Trophoblast cell (in vitro differentiated cells and primary cell): ENCODE results near the gene PSMD14.
"Not testable (repeated sequence)": the region's sequence is repeated elsewhere in the genome, so short reads cannot be mapped to it uniquely, and the experiment has no call there.

Experiments
- DNase-seq, 2 donors: peaks; one replicate each; pipeline ENCODE4 v3.0.0-alpha.2; 2016
- H2AFZ ChIP-seq: 2 replicates; pipeline ENCODE4 v1.6.1; 2013; ENCODE audit warnings: low read length, moderate library complexity, mild to moderate bottlenecking; ENCODE audit not compliant: insufficient read depth, poor library complexity
- H2AK5ac ChIP-seq: 2 replicates; pipeline ENCODE4 v1.6.1; 2013; ENCODE audit warnings: mild to moderate bottlenecking, low read length
- H2BK120ac ChIP-seq: 2 replicates; pipeline ENCODE4 v1.6.1; 2013; ENCODE audit warnings: low read length, mild to moderate bottlenecking, moderate library complexity; ENCODE audit not compliant: insufficient read depth, poor library complexity
- H2BK12ac ChIP-seq: 2 replicates; pipeline ENCODE4 v1.6.1; 2013; ENCODE audit warnings: mild to moderate bottlenecking, low read length, moderate library complexity
- H2BK5ac ChIP-seq: 2 replicates; pipeline ENCODE4 v1.6.1; 2013; ENCODE audit warnings: low read length, low read depth, moderate library complexity, mild to moderate bottlenecking; ENCODE audit not compliant: poor library complexity
- H3K14ac ChIP-seq: 2 replicates; pipeline ENCODE4 v1.6.1; 2013; ENCODE audit warnings: mild to moderate bottlenecking, low read length
- H3K18ac ChIP-seq: 2 replicates; pipeline ENCODE4 v1.6.1; 2013; ENCODE audit warnings: mild to moderate bottlenecking, low read length
- H3K23ac ChIP-seq: 2 replicates; pipeline ENCODE4 v1.6.1; 2013; ENCODE audit warnings: low read length
- H3K27ac ChIP-seq: 2 replicates; pipeline ENCODE4 v1.5.1; 2013; ENCODE audit warnings: low read depth, mild to moderate bottlenecking, inconsistent platforms, low read length, moderate library complexity
- H3K27me3 ChIP-seq: 2 replicates; pipeline ENCODE4 v1.6.1; 2013; ENCODE audit warnings: inconsistent platforms, mild to moderate bottlenecking, low read length, moderate library complexity; ENCODE audit not compliant: insufficient read depth
- H3K36me3 ChIP-seq, 2 experiments: 1 replicate in 1 of 2; 2 replicates in 1 of 2; pipeline ENCODE4 v1.6.1; 2013; ENCODE audit warnings: low read length in 2 of 2, mild to moderate bottlenecking in 2 of 2, moderate library complexity in 1 of 2; ENCODE audit not compliant: insufficient read depth in 2 of 2, control insufficient read depth in 1 of 2
- H3K4ac ChIP-seq: 2 replicates; pipeline ENCODE4 v1.6.1; 2013; ENCODE audit warnings: low read depth, mild to moderate bottlenecking, low read length, moderate library complexity
- H3K4me1 ChIP-seq, 2 experiments: 1 replicate in 1 of 2; 2 replicates in 1 of 2; pipeline ENCODE4 v1.6.1; 2013; ENCODE audit warnings: low read length in 2 of 2, mild to moderate bottlenecking in 2 of 2, moderate library complexity in 1 of 2; ENCODE audit not compliant: insufficient read depth in 2 of 2, control insufficient read depth in 1 of 2
- H3K4me2 ChIP-seq: 2 replicates; pipeline ENCODE4 v1.6.1; 2013; ENCODE audit warnings: inconsistent platforms, mild to moderate bottlenecking, low read length, moderate library complexity
- H3K4me3 ChIP-seq: 2 replicates; pipeline ENCODE4 v1.5.1; 2013; ENCODE audit warnings: mild to moderate bottlenecking, low read depth, low read length, inconsistent platforms
- H3K79me1 ChIP-seq: one replicate; pipeline ENCODE4 v1.6.1; 2013; ENCODE audit warnings: low read length
- H3K79me2 ChIP-seq: 2 replicates; pipeline ENCODE4 v1.6.1; 2013; ENCODE audit warnings: low read length, mild to moderate bottlenecking; ENCODE audit not compliant: control insufficient read depth, insufficient read depth, poor library complexity
- H3K9ac ChIP-seq: 2 replicates; pipeline ENCODE4 v1.6.1; 2013; ENCODE audit warnings: mild to moderate bottlenecking, low read length
- H3K9me3 ChIP-seq: 2 replicates; pipeline ENCODE4 v1.6.1; 2013; ENCODE audit warnings: low read depth, mild to moderate bottlenecking, control low read depth, inconsistent platforms, low read length; ENCODE audit not compliant: insufficient read depth
- H4K12ac ChIP-seq: 2 replicates; pipeline ENCODE4 v1.6.1; 2013; ENCODE audit warnings: low read depth, mild to moderate bottlenecking, low read length, moderate library complexity
- H4K8ac ChIP-seq: 2 replicates; pipeline ENCODE4 v1.6.1; 2013; ENCODE audit warnings: low read depth, mild to moderate bottlenecking, low read length, moderate library complexity
- H4K91ac ChIP-seq: one replicate; pipeline ENCODE4 v1.6.1; 2013; ENCODE audit warnings: low read depth, mild to moderate bottlenecking, low read length, moderate library complexity
- WGBS: extraction: QIAGEN DNeasy Blood & Tissue Kit; methylation state at CpG from one replicate; pipeline ENCODE4 v1.1.7; 2013; ENCODE audit warnings: missing lambda C conversion rate; ENCODE audit not compliant: insufficient read length, insufficient coverage; ENCODE audit errors: extremely low coverage; 5-methylcytosine and 5-hydroxymethylcytosine counted together

Gene PSMD14

GRCh38 chr2:161335626-161336025, 27.4 kb downstream of the PSMD14 start:
- Histone ChIP-seq H3K79me1 (no peaks in the 10 kb centered on the region), H3K18ac (no peak overlapping the region), H3K27ac (no peak overlapping the region), H3K4me3 (no peak overlapping the region), H3K23ac (no peak overlapping the region), H3K36me3 (peaks cover 0 to 5% of the 10 kb centered on the region in 2 experiments), H4K91ac (no peak overlapping the region), H4K12ac (no peak overlapping the region), H3K9me3 (no peaks in the 10 kb centered on the region), H3K79me2 (no peaks in the 10 kb centered on the region), H3K27me3 (no peaks in the 10 kb centered on the region), H2BK12ac (no peak overlapping the region), H2BK5ac (no peak overlapping the region), H2BK120ac (no peak overlapping the region), H2AK5ac (no peak overlapping the region), H3K4me1 (no peaks in the 10 kb centered on the region), H3K9ac (no peak overlapping the region), H4K8ac (no peak overlapping the region), H2AFZ (no peak overlapping the region), H3K4me2 (no peak overlapping the region), H3K14ac (no peak overlapping the region), H3K4ac (no peak overlapping the region)
- DNase-seq, result no peak
- WGBS, result no CpG with 5 or more reads among the region's 2 CpGs

GRCh38 chr2:161337247-161337646, 29.0 kb downstream of the PSMD14 start:
- no CpG with 5 or more reads among the region's 1 CpG for WGBS

GRCh38 chr2:161339532-161339931, 31.3 kb downstream of the PSMD14 start:
- no CpG with 5 or more reads among the region's 3 CpGs for WGBS
- not testable (repeated sequence) for H3K4me3 ChIP-seq, DNase-seq, H3K27ac ChIP-seq, H4K8ac ChIP-seq, H3K4me2 ChIP-seq, H3K36me3 ChIP-seq, H3K23ac ChIP-seq, H3K9me3 ChIP-seq, H3K79me1 ChIP-seq, H3K9ac ChIP-seq, H2BK12ac ChIP-seq, H2AK5ac ChIP-seq, H3K79me2 ChIP-seq, H3K14ac ChIP-seq, H2BK120ac ChIP-seq, H3K18ac ChIP-seq, H3K4ac ChIP-seq, H4K91ac ChIP-seq, H2AFZ ChIP-seq, H3K27me3 ChIP-seq, H4K12ac ChIP-seq, H3K4me1 ChIP-seq, H2BK5ac ChIP-seq

More at GRCh38 chr2:161337247-161337646, 29.0 kb downstream of the PSMD14 start:
- Histone ChIP-seq H3K4me1 (no peaks in the 10 kb centered on the region), H3K23ac (no peak overlapping the region), H2AFZ (no peak overlapping the region), H3K4me3 (no peak overlapping the region), H3K4me2 (no peak overlapping the region), H3K4ac (no peak overlapping the region), H3K36me3 (peaks cover 0 to 5% of the 10 kb centered on the region in 2 experiments), H3K27me3 (no peaks in the 10 kb centered on the region), H3K18ac (no peak overlapping the region), H4K12ac (no peak overlapping the region), H3K14ac (no peak overlapping the region), H4K8ac (no peak overlapping the region), H2BK12ac (no peak overlapping the region), H2AK5ac (no peak overlapping the region), H2BK120ac (no peak overlapping the region), H3K79me1 (no peaks in the 10 kb centered on the region), H3K9ac (no peak overlapping the region), H2BK5ac (no peak overlapping the region), H3K9me3 (no peaks in the 10 kb centered on the region), H4K91ac (no peak overlapping the region), H3K27ac (no peak overlapping the region), H3K79me2 (no peaks in the 10 kb centered on the region)
- no peak for DNase-seq

- H2AK5ac ChIP-seq, H2BK12ac ChIP-seq, H3K4ac ChIP-seq, H3K14ac ChIP-seq, H3K4me1 ChIP-seq, H3K36me3 ChIP-seq, H4K12ac ChIP-seq, H3K79me1 ChIP-seq, H2AFZ ChIP-seq, H3K18ac ChIP-seq, H3K9ac ChIP-seq, H3K9me3 ChIP-seq, H3K79me2 ChIP-seq, H4K8ac ChIP-seq, H3K4me3 ChIP-seq, H2BK5ac ChIP-seq, H3K27me3 ChIP-seq, H4K91ac ChIP-seq, H3K27ac ChIP-seq, H3K23ac ChIP-seq, DNase-seq, H2BK120ac ChIP-seq, H3K4me2 ChIP-seq: not testable (repeated sequence)
- WGBS, result no CpG with 5 or more reads among the region's 64 CpGs
Observed at GRCh38 chr2:161340930-161341413, 32.7 kb downstream of the PSMD14 start.
